ENCODE results near the gene CHL1. TPM values are rescaled to one million over a fixed set of nuclear protein-coding genes. Genes with fewer than 3 reads are reported as not detected.
A peak's percentile ranks its signal among the peaks of the same experiment; 100 is the strongest.

Gene CHL1
- total RNA-seq, 4 donors from 2014 or later = 10.4 to 41.5 (median 25.4) TPM

DNA sequence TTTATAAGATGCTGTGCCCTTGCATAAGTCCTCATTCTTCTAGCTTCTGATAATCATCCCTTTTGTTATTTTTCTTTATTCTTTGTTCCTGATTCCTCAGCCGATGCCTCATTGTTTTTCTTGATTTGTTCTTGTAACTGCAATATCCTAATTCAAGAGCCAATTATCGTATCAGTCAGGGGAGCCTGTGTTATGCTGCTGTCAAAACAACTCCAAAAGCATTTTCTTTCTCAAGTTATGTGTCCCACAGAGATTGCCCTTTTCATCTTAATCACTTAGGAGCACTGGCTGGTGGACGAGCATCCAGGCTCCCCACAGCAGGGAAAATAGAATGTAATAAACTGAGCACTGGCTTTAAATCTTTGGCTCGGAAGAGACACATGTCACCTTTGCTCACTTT, 207.3 kb downstream of the CHL1 start:
- H3K36me3 ChIP-seq = no peaks in the 10 kb centered on the region
- H3K27ac ChIP-seq = no peak overlapping the region
- H3K27me3 ChIP-seq = no peaks in the 10 kb centered on the region
- intact Hi-C loops (cut with DNase I; ENCODE audit: low total_unique reads) = no loop called here
- no peaks in the 10 kb centered on the region for H3K4me1 ChIP-seq
- no peak overlapping the region for H3K4me3 ChIP-seq
- TF ChIP-seq POLR2AphosphoS5 (IDR thresholded peaks at IDR 0.05) (no peak), EP300 (IDR thresholded peaks at IDR 0.05; ENCODE audit: low read depth) (no peak), POLR2A (IDR thresholded peaks at IDR 0.05) (no peak)
- TF ChIP-seq, protein P1, sequence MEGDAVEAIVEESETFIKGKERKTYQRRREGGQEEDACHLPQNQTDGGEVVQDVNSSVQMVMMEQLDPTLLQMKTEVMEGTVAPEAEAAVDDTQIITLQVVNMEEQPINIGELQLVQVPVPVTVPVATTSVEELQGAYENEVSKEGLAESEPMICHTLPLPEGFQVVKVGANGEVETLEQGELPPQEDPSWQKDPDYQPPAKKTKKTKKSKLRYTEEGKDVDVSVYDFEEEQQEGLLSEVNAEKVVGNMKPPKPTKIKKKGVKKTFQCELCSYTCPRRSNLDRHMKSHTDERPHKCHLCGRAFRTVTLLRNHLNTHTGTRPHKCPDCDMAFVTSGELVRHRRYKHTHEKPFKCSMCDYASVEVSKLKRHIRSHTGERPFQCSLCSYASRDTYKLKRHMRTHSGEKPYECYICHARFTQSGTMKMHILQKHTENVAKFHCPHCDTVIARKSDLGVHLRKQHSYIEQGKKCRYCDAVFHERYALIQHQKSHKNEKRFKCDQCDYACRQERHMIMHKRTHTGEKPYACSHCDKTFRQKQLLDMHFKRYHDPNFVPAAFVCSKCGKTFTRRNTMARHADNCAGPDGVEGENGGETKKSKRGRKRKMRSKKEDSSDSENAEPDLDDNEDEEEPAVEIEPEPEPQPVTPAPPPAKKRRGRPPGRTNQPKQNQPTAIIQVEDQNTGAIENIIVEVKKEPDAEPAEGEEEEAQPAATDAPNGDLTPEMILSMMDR (IDR thresholded peaks at IDR 0.05) = no peak
- WGBS, 2 donors (ENCODE audit: low coverage in 1 of 2) = 58 to 65% methylated on average over 4 of the region's 4 CpGs
- in situ Hi-C loops (cut with MboI; ENCODE audit: low pct_ligation_motif_present in 1 of 4, low pct_unique_long_range_greater_than_20kb in 1 of 4, low sequenced_read_pairs in 3 of 4) = no loop called here
- no peak for DNase-seq
- no peaks in the 10 kb centered on the region for H3K9me3 ChIP-seq

DNA sequence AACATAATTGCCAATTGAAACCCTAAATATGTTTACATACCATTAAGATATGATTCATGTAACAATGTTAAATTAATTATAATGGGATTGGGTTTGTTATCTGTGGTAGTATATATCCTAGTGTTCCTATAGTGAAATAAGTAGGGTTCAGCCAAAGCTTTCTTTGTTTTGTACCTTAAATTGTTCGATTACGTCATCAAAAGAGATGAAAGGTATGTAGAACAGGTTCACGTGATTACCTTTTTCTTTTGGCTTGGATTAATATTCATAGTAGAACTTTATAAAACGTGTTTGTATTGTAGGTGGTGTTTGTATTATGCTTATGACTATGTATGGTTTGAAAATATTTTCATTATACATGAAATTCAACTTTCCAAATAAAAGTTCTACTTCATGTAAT, 212.4 kb downstream of the CHL1 start:
- peaks cover 3% of the 10 kb centered on the region for H3K27me3 ChIP-seq
- no peak for DNase-seq
- H3K9me3 ChIP-seq = no peaks in the 10 kb centered on the region
- H3K4me1 ChIP-seq = no peaks in the 10 kb centered on the region
- no peak overlapping the region for H3K27ac ChIP-seq
- WGBS, 2 donors (ENCODE audit: low coverage in 1 of 2) = 67 to 71% methylated on average over 4 of the region's 4 CpGs
- intact Hi-C loops (cut with DNase I; ENCODE audit: low total_unique reads) (no loop called here), in situ Hi-C loops (cut with MboI; ENCODE audit: low pct_ligation_motif_present in 1 of 4, low pct_unique_long_range_greater_than_20kb in 1 of 4, low sequenced_read_pairs in 3 of 4) (no loop called here)
- no peaks in the 10 kb centered on the region for H3K36me3 ChIP-seq
- no peak overlapping the region for H3K4me3 ChIP-seq
- no peak for TF ChIP-seq EP300 (IDR thresholded peaks at IDR 0.05; ENCODE audit: low read depth)
- TF ChIP-seq POLR2AphosphoS5 (IDR thresholded peaks at IDR 0.05) = no peak
- no peak for TF ChIP-seq POLR2A (IDR thresholded peaks at IDR 0.05)
- TF ChIP-seq, protein P1 (IDR thresholded peaks at IDR 0.05) = no peak

DNA sequence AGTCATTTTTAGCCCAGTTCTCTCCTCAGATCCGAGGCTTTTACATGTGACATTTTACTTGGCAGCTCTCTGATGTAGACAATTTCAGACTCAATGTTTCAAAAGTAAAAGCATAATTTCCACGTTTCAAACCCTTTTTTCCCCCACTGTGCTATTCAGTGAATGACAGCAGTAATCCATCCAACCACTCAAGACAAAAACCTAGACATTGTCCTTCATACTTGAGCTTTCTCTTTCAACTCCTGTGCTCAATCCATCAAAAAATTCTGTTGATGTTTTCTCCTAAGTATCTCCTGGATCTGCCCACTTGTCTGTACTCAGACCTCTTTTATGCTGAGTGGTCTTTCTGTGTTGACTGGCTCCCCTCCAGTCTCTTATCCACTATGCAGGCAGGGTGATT, 214.7 kb downstream of the CHL1 start:
- Histone ChIP-seq H3K36me3 (no peaks in the 10 kb centered on the region), H3K4me3 (no peak overlapping the region), H3K27ac (no peak overlapping the region), H3K9me3 (no peaks in the 10 kb centered on the region), H3K27me3 (peaks cover 3% of the 10 kb centered on the region), H3K4me1 (no peaks in the 10 kb centered on the region)
- intact Hi-C loops (cut with DNase I; ENCODE audit: low total_unique reads) (no loop called here), in situ Hi-C loops (cut with MboI; ENCODE audit: low pct_ligation_motif_present in 1 of 4, low pct_unique_long_range_greater_than_20kb in 1 of 4, low sequenced_read_pairs in 3 of 4) (no loop called here)
- no peak for DNase-seq
- no peak for TF ChIP-seq POLR2A (IDR thresholded peaks at IDR 0.05)
- no peak for TF ChIP-seq EP300 (IDR thresholded peaks at IDR 0.05; ENCODE audit: low read depth)
- TF ChIP-seq, protein P1 (IDR thresholded peaks at IDR 0.05) = no peak
- no peak for TF ChIP-seq POLR2AphosphoS5 (IDR thresholded peaks at IDR 0.05)
- whole genome bisulfite sequencing, 2 donors (ENCODE audit: low coverage in 1 of 2) = 25% methylated on average over 2 of the region's 2 CpGs; no CpG with 5 or more reads in 1 of the 2 donors

DNA sequence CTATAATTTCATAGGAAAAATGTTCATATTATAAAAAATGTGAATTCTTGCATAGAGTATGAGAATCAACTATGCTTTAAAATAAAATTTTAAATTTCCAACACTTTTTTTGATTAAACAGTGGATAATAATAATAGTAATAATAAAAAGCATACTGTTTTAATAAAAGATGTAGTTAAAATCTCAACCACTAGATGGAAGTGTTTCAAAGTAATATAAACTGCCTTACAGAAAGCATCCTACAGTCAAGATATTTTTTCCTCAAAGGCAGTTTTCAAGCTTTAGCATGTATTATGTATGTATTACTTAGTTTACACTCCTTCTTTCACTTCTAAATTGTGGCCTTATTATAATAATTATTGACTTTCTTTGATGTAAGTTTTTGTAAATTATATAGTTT, 217.5 kb downstream of the CHL1 start:
- no peak overlapping the region for H3K4me3 ChIP-seq
- H3K27me3 ChIP-seq = peaks cover 3% of the 10 kb centered on the region
- no peaks in the 10 kb centered on the region for H3K4me1 ChIP-seq
- H3K27ac ChIP-seq = no peak overlapping the region
- no peaks in the 10 kb centered on the region for H3K36me3 ChIP-seq
- H3K9me3 ChIP-seq = no peaks in the 10 kb centered on the region
- TF ChIP-seq EP300 (IDR thresholded peaks at IDR 0.05; ENCODE audit: low read depth) (no peak), POLR2A (IDR thresholded peaks at IDR 0.05) (no peak), POLR2AphosphoS5 (IDR thresholded peaks at IDR 0.05) (no peak)
- TF ChIP-seq, protein P1 (IDR thresholded peaks at IDR 0.05) = peak in 4 of 5 experiments; percentile 18 to 44 (median 22)
- no peak for DNase-seq
- in situ Hi-C loops (cut with MboI; ENCODE audit: low pct_ligation_motif_present in 1 of 4, low pct_unique_long_range_greater_than_20kb in 1 of 4, low sequenced_read_pairs in 3 of 4) (no loop called here), intact Hi-C loops (cut with DNase I; ENCODE audit: low total_unique reads) (no loop called here)

All from transverse colon (tissue), 4 donors.